HepG2 (cell line): ENCODE measurements around the gene CACNA2D3. TPM values are rescaled to one million over a fixed set of nuclear protein-coding genes. Genes with fewer than 3 reads are reported as not detected.
A peak's percentile ranks its signal among the peaks of the same experiment; 100 is the strongest.

Experiments used
- ARNTL ChIP-seq: sonication (generic); formaldehyde crosslinking; IDR thresholded peaks from 2 replicates; pipeline ENCODE4 v1.4.0; 2020; ENCODE audit warnings: mild to moderate bottlenecking, missing genetic modification reagents
- ATF1 ChIP-seq: IDR thresholded peaks from 2 replicates; pipeline ENCODE4 v1.6.1; 2016; ENCODE audit warnings: mild to moderate bottlenecking, control low read depth
- ATF4 ChIP-seq, 2 experiments: fragments of 450-650 bp in 1 of 2; sonication (generic) in 1 of 2; formaldehyde crosslinking; IDR thresholded peaks; 2 replicates each; pipeline versions ENCODE4 v1.5.0 to v1.8.0; 2020 to 2022; ENCODE audit warnings: mild to moderate bottlenecking in 1 of 2, missing genetic modification reagents in 1 of 2
- BCL6 ChIP-seq: IDR thresholded peaks from 2 replicates; pipeline ENCODE4 v1.6.1; 2016; ENCODE audit warnings: missing genetic modification reagents, missing compliant biosample characterization
- CEBPZ ChIP-seq: IDR thresholded peaks from 2 replicates; pipeline ENCODE4 v1.6.1; 2012; ENCODE audit warnings: low read length, improper control_type of control experiment
- DPF2 ChIP-seq: sonication (generic); formaldehyde crosslinking; IDR thresholded peaks from 2 replicates; pipeline ENCODE4 v1.4.0; 2020; ENCODE audit warnings: mild to moderate bottlenecking, low read depth, missing genetic modification reagents, borderline replicate concordance
- ELF1 ChIP-seq: sonication (generic); formaldehyde crosslinking; IDR thresholded peaks from 2 replicates; pipeline ENCODE4 v1.4.0; 2020; ENCODE audit warnings: missing genetic modification reagents
- ETS1 ChIP-seq: sonication (generic); formaldehyde crosslinking; IDR thresholded peaks from 2 replicates; pipeline ENCODE4 v1.4.0; 2020; ENCODE audit warnings: missing genetic modification reagents
- FOXP1 ChIP-seq, 2 experiments: fragments of 450-650 bp in 1 of 2; IDR thresholded peaks; 2 replicates each; pipeline ENCODE4 v1.6.1; 2017 to 2018; ENCODE audit warnings: antibody characterized with exemption in 1 of 2
- HDAC1 ChIP-seq: sonication (generic); formaldehyde crosslinking; IDR thresholded peaks from 2 replicates; pipeline ENCODE4 v1.5.1; 2020; ENCODE audit warnings: mild to moderate bottlenecking, missing genetic modification reagents
- HES4 ChIP-seq: sonication (generic); formaldehyde crosslinking; IDR thresholded peaks from 2 replicates; pipeline ENCODE4 v1.9.0; 2021; ENCODE audit warnings: mild to moderate bottlenecking, missing genetic modification reagents, borderline replicate concordance
- JUN ChIP-seq: sonication (generic); formaldehyde crosslinking; IDR thresholded peaks from 2 replicates; pipeline ENCODE4 v1.4.0; 2020; ENCODE audit warnings: mild to moderate bottlenecking, missing genetic modification reagents
- NR2C2 ChIP-seq: sonication (generic); formaldehyde crosslinking; IDR thresholded peaks from 2 replicates; pipeline ENCODE4 v1.4.0; 2020; ENCODE audit warnings: missing genetic modification reagents, mild to moderate bottlenecking, moderate library complexity, borderline replicate concordance
- PAXIP1 ChIP-seq: sonication (generic); formaldehyde crosslinking; conservative IDR thresholded peaks from 2 replicates; pipeline ENCODE4 v1.4.0; 2020; ENCODE audit warnings: mild to moderate bottlenecking, missing genetic modification reagents, moderate library complexity
- SALL1 ChIP-seq: sonication (generic); formaldehyde crosslinking; IDR thresholded peaks from 2 replicates; pipeline ENCODE4 v1.8.0; 2022; ENCODE audit warnings: mild to moderate bottlenecking, missing genetic modification reagents
- TBX3 ChIP-seq: fragments of 450-650 bp; IDR thresholded peaks from 2 replicates; pipeline ENCODE4 v1.6.1; 2017; ENCODE audit warnings: antibody characterized with exemption, mild to moderate bottlenecking, inconsistent platforms, borderline replicate concordance
- TEAD3 ChIP-seq: optimal IDR thresholded peaks from 2 replicates; pipeline ENCODE3; 2016; ENCODE audit warnings: borderline replicate concordance
- ZC3H13 ChIP-seq: sonication (generic); formaldehyde crosslinking; IDR thresholded peaks from 2 replicates; pipeline ENCODE4 v1.8.1; 2023; ENCODE audit warnings: mild to moderate bottlenecking, missing genetic modification reagents, moderate library complexity
- ZNF34 ChIP-seq: sonication (generic); formaldehyde crosslinking; IDR thresholded peaks from 2 replicates; pipeline ENCODE4 v1.4.0; 2020; ENCODE audit warnings: mild to moderate bottlenecking, missing genetic modification reagents, borderline replicate concordance
- ZNF747 ChIP-seq: sonication (generic); formaldehyde crosslinking; IDR thresholded peaks from 2 replicates; pipeline ENCODE4 v1.8.1; 2023; ENCODE audit warnings: missing genetic modification reagents, mild to moderate bottlenecking, borderline replicate concordance
- polyA plus RNA-seq, 8 experiments: library from polyadenylated mRNA; depleted of rRNA in 3 of 8; stranded (reverse) in 7 of 8; unstranded in 1 of 8; fragments of >200 nt; fragmentation: Illumina TruSeq in 4 of 8; extraction: Trizol in 4 of 8; gene quantifications; 2 replicates each; pipeline versions ENCODE4 v1.2.1 to v1.2.3, GENCODE V29; 2011 to 2016; ENCODE audit warnings: low read depth in 4 of 8, missing spikeins in 1 of 8, mixed read lengths in 1 of 8; ENCODE audit not compliant: insufficient read depth in 1 of 8
- total RNA-seq, 5 experiments: library from RNA; depleted of rRNA; stranded (reverse); fragments of >200 nt; fragmentation: Illumina TruSeq; extraction: Trizol; gene quantifications; 2 replicates each; pipeline ENCODE4 v1.2.3, GENCODE V29; 2016; ENCODE audit warnings: low read depth in 1 of 5

The CACNA2D3 gene
- total and polyA plus RNA-seq, 2 of the 13 experiments (the other 11 are each of a cell fraction or from before 2014, with no cell fraction given): not detected

- TF ChIP-seq CEBPZ (no peak), FOXP1 (IDR thresholded peaks at IDR 0.05) (0 out of 2 replicates have a peak, but pooled peaks have one; percentile 36), FOXP1 (CRISPR knock-in tag; IDR thresholded peaks at IDR 0.05) (peak; percentile 86), ETS1 (CRISPR knock-in tag) (no peak), DPF2 (CRISPR knock-in tag) (no peak), JUN (CRISPR knock-in tag) (no peak), ZNF34 (no peak), PAXIP1 (CRISPR knock-in tag) (peak; percentile 41; the same call in 1 of the 2 replicates), HDAC1 (CRISPR knock-in tag) (0 out of 2 replicates have a peak, but pooled peaks have one; percentile 38), ZNF747 (no peak), ATF4 (CRISPR knock-in tag; IDR thresholded peaks at IDR 0.05) (0 out of 4 replicates have a peak, but pooled peaks of 1 of the 2 experiments have one; percentile 48), HES4 (CRISPR knock-in tag) (no peak), ARNTL (CRISPR knock-in tag) (peak; percentile 67; the same call in 1 of the 2 replicates), ZC3H13 (CRISPR knock-in tag) (no peak), SALL1 (CRISPR knock-in tag) (peak; percentile 15; the same call in 1 of the 2 replicates), ELF1 (CRISPR knock-in tag) (no peak), TBX3 (peak; percentile 76; the same call in 1 of the 2 replicates), NR2C2 (CRISPR knock-in tag) (no peak), TEAD3 (no peak), BCL6 (peak; percentile 14; the same call in 1 of the 2 replicates), ATF1 (CRISPR knock-in tag) (no peak)
These were observed 200.0 kb downstream of the CACNA2D3 start (continued) for GRCh38 chr3:54322354-54322753.
